GM23338 (cell line): ENCODE results near the gene MED12L. TPM values are rescaled to one million over a fixed set of nuclear protein-coding genes. Genes with fewer than 3 reads are reported as not detected.

ENCODE experiments used
- ATAC-seq: fragments of 200-7000 bp; cut with Tn5 transposase; 3 replicates; pipeline ENCODE4 v1.9.1; 2020
- DNase-seq: peaks from one replicate; pipeline ENCODE4 v3.0.0-alpha.2; 2015; ENCODE audit warnings: low spot score
- H2AFZ ChIP-seq: fragments of 200-600 bp; sonication (generic); 2 replicates; pipeline ENCODE4 v1.8.0; 2016; ENCODE audit warnings: antibody characterized with exemption, mild to moderate bottlenecking, moderate library complexity
- H3F3A ChIP-seq: fragments of 200-600 bp; sonication (generic); replicated peaks from 2 replicates; pipeline ENCODE4 v1.8.0; 2017; ENCODE audit warnings: antibody characterized with exemption, mixed run types, low read depth
- H3K27ac ChIP-seq: fragments of 200-600 bp; sonication (generic); 2 replicates; pipeline ENCODE4 v1.6.1; 2016; ENCODE audit warnings: low read depth
- H3K27me3 ChIP-seq: fragments of 200-600 bp; sonication (generic); 2 replicates; pipeline ENCODE4 v1.8.0; 2016; ENCODE audit warnings: mild to moderate bottlenecking, mixed run types, moderate library complexity; ENCODE audit not compliant: insufficient read depth
- H3K36me3 ChIP-seq: fragments of 200-600 bp; sonication (generic); 2 replicates; pipeline ENCODE4 v1.8.0; 2016; ENCODE audit warnings: mild to moderate bottlenecking; ENCODE audit not compliant: insufficient read depth
- H3K4me1 ChIP-seq: fragments of 200-600 bp; sonication (generic); 2 replicates; pipeline ENCODE4 v1.8.0; 2016; ENCODE audit warnings: mild to moderate bottlenecking, moderate library complexity; ENCODE audit not compliant: insufficient read depth
- H3K4me2 ChIP-seq: fragments of 200-600 bp; sonication (generic); 2 replicates; pipeline ENCODE4 v1.7.1; 2017; ENCODE audit warnings: mixed run types
- H3K4me3 ChIP-seq: fragments of 200-600 bp; sonication (generic); 2 replicates; pipeline ENCODE4 v1.6.1; 2016; ENCODE audit warnings: mixed run types
- H3K79me2 ChIP-seq: fragments of 200-600 bp; sonication (generic); replicated peaks from 2 replicates; pipeline ENCODE4 v1.8.0; 2017; ENCODE audit warnings: mild to moderate bottlenecking; ENCODE audit not compliant: insufficient read depth
- H3K9me2 ChIP-seq: fragments of 200-600 bp; sonication (generic); 2 replicates; pipeline ENCODE4 v1.8.0; 2017; ENCODE audit not compliant: insufficient read depth
- H4K20me1 ChIP-seq: fragments of 200-600 bp; sonication (generic); replicated peaks from 2 replicates; pipeline ENCODE4 v1.8.0; 2017; ENCODE audit warnings: mild to moderate bottlenecking; ENCODE audit not compliant: insufficient read depth
- H3K27ac Mint-ChIP-seq: 2 replicates; pipeline ENCODE4 v1.8.0; 2020; ENCODE audit warnings: inconsistent platforms, mild to moderate bottlenecking, moderate library complexity, mixed read lengths
- H3K27me3 Mint-ChIP-seq: 3 replicates; pipeline ENCODE4 v1.8.0; 2022; ENCODE audit warnings: low read depth, mild to moderate bottlenecking, moderate library complexity, mixed read lengths, inconsistent platforms; ENCODE audit not compliant: insufficient read depth, poor library complexity
- H3K36me3 Mint-ChIP-seq: 3 replicates; pipeline ENCODE4 v1.8.0; 2021; ENCODE audit warnings: low read depth, mild to moderate bottlenecking, inconsistent platforms, moderate library complexity, mixed read lengths
- H3K4me1 Mint-ChIP-seq: 3 replicates; pipeline ENCODE4 v1.8.0; 2020; ENCODE audit warnings: mild to moderate bottlenecking, inconsistent platforms, mixed read lengths
- H3K4me3 Mint-ChIP-seq: 3 replicates; pipeline ENCODE4 v1.8.0; 2021; ENCODE audit warnings: moderate library complexity, mild to moderate bottlenecking, inconsistent platforms, mixed read lengths
- H3K9me3 Mint-ChIP-seq: 3 replicates; pipeline ENCODE4 v1.8.0; 2020; ENCODE audit warnings: moderate library complexity, mild to moderate bottlenecking, inconsistent platforms, mixed read lengths
- CREB1 ChIP-seq: fragments of 250-450 bp; sonication (Bioruptor Pico); IDR thresholded peaks from 2 replicates; pipeline ENCODE4 v1.5.0; 2020; ENCODE audit warnings: low read depth, mild to moderate bottlenecking, moderate library complexity
- NANOG ChIP-seq: IDR thresholded peaks from 2 replicates; pipeline ENCODE4 v1.6.1; 2016; ENCODE audit warnings: antibody characterized with exemption, borderline replicate concordance
- REST ChIP-seq: IDR thresholded peaks from one replicate; pipeline ENCODE4 v1.6.1; 2018; ENCODE audit warnings: antibody characterized with exemption; ENCODE audit not compliant: unreplicated experiment
- STAT1 ChIP-seq: IDR thresholded peaks from one replicate; pipeline ENCODE4 v1.6.1; 2016; ENCODE audit warnings: antibody characterized with exemption; ENCODE audit not compliant: unreplicated experiment
- ZNF114 ChIP-seq: fragments of 250-450 bp; sonication (Bioruptor Pico); IDR thresholded peaks from 2 replicates; pipeline ENCODE4 v1.5.0; 2020; ENCODE audit warnings: mild to moderate bottlenecking, moderate library complexity
- polyA plus RNA-seq: library from polyadenylated mRNA; unstranded; fragments of >200 nt; fragmentation: Nextera tagmentation; extraction: Ambion mirVana; gene quantifications from 2 replicates; pipeline ENCODE4 v1.2.1, GENCODE V29; 2016
- total RNA-seq: library from RNA; depleted of rRNA; stranded (reverse); fragments of >200 nt; shearing (Covaris generic); gene quantifications from 2 replicates; pipeline ENCODE4 v1.2.3, GENCODE V29; 2014

Gene MED12L
- total and polyA plus RNA-seq, 2 experiments from 2014 or later = 5.7 to 25.0 TPM

DNA sequence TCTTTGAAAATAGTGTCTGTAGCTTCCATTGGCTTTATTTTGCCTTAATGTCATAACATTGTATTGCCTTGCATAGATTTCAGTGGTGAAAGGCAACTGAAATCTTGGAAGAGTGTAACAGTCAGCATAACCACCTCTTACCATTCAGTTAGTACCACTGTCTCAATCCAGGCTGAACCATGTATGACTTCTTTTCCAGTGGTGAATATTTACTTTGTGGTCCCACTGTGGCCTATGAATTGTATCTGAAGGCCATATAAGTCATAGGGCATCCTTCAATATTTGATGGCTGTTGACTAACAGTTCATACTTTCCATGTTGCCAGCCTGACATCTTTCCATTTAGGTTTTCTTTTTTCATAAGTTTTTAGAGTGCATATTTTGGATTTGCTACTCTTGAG lies 38.4 kb downstream of the MED12L start:
- Histone ChIP-seq H3K4me2 (no peak overlapping the region), H3K9me2 (no peaks in the 10 kb centered on the region), H3K4me1 (no peaks in the 10 kb centered on the region), H4K20me1 (no peaks in the 10 kb centered on the region; the same call in 1 of the 2 replicates), H3K4me3 (no peak overlapping the region), H3K27ac (no peak overlapping the region), H3K36me3 (peaks cover 7% of the 10 kb centered on the region), H2AFZ (no peak overlapping the region), H3F3A (no peaks in the 10 kb centered on the region), H3K79me2 (no peaks in the 10 kb centered on the region), H3K27me3 (no peaks in the 10 kb centered on the region)
- Mint-ChIP-seq H3K27me3 (peaks cover 2% of the 10 kb centered on the region), H3K9me3 (no peaks in the 10 kb centered on the region), H3K36me3 (peaks cover 8% of the 10 kb centered on the region; the same call in 1 of the 3 replicates), H3K27ac (no peak overlapping the region), H3K4me3 (no peak overlapping the region), H3K4me1 (no peaks in the 10 kb centered on the region)
- ATAC-seq = no peak
- DNase-seq = no peak
- no peak for TF ChIP-seq NANOG
- TF ChIP-seq STAT1 = no peak
- TF ChIP-seq CREB1 (CRISPR knock-in tag) = no peak

- ATAC-seq (no peak), DNase-seq (no peak)
- H3K27me3 Mint-ChIP-seq = peaks cover 2% of the 10 kb centered on the region
Observed at GRCh38 chr3:151124476-151124875, 39.0 kb downstream of the MED12L start.

More at GRCh38 chr3:151124476-151124875, 39.0 kb downstream of the MED12L start:
- no peak overlapping the region for H2AFZ ChIP-seq
- no peaks in the 10 kb centered on the region for H3K9me3 Mint-ChIP-seq
- no peak overlapping the region for H3K27ac Mint-ChIP-seq
- H3K9me2 ChIP-seq = no peaks in the 10 kb centered on the region
- H3K79me2 ChIP-seq = no peaks in the 10 kb centered on the region
- H3F3A ChIP-seq = no peaks in the 10 kb centered on the region
- H4K20me1 ChIP-seq = no peaks in the 10 kb centered on the region; the same call in 1 of the 2 replicates
- no peaks in the 10 kb centered on the region for H3K4me1 ChIP-seq
- no peaks in the 10 kb centered on the region for H3K27me3 ChIP-seq
- H3K4me3 Mint-ChIP-seq = no peak overlapping the region
- no peaks in the 10 kb centered on the region for H3K4me1 Mint-ChIP-seq
- TF ChIP-seq REST = no peak
- no peak for TF ChIP-seq ZNF114
- peaks cover 7% of the 10 kb centered on the region; the same call in 1 of the 2 replicates for H3K36me3 ChIP-seq
- H3K4me2 ChIP-seq = no peak overlapping the region
- no peak overlapping the region for H3K4me3 ChIP-seq
- H3K36me3 Mint-ChIP-seq = peaks cover 2% of the 10 kb centered on the region; the same call in 1 of the 3 replicates
- no peak overlapping the region for H3K27ac ChIP-seq
